ENCODE results near the gene BAHCC1.
"Not testable (repeated sequence)": the region's sequence is repeated elsewhere in the genome, so short reads cannot be mapped to it uniquely, and the experiment has no call there.

Gene BAHCC1

GRCh38 chr17:81414756-81415516 is 19.7 kb downstream of the BAHCC1 start:
- no peak for DNase-seq

DNA sequence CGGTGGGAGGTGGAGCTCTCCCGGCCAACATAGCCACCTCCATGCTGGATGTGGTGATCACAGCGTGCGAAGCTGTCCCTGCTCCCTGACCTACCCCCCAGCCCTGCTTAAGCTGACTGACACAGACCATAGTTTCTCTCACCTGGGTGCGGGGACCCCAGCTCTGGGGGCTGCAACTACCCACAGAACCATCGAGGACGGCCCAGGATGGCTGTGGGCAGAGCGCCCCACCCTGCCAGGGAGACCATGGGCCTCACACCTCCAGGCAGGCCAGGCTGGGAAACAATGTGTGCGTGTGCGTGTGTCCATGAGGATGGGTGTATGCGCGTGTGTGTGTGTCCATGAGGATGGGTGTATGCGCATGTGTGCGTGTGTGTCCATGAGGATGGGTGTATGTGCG is 20.4 kb downstream of the BAHCC1 start:
- no peak for DNase-seq

DNA sequence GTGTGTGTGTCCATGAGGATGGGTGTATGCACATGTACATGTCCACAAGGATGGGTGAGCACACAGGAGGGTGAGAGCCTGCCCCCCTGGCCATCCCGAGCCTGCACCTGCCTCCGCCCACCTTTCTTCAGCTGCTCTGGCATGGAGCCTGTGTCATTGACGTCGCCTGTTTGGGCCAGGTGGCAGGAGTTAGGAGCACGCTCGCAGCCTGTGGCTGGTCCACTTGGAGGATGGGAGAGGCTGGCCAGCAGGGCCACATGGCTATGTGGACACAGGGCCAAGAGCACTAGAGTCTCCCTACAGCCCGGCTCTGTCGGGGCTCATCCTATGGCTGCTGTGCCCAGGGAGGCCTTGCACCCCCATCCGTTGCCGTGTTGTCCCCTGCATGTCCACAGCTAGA is 21.4 kb downstream of the BAHCC1 start:
- no peak for DNase-seq

DNA sequence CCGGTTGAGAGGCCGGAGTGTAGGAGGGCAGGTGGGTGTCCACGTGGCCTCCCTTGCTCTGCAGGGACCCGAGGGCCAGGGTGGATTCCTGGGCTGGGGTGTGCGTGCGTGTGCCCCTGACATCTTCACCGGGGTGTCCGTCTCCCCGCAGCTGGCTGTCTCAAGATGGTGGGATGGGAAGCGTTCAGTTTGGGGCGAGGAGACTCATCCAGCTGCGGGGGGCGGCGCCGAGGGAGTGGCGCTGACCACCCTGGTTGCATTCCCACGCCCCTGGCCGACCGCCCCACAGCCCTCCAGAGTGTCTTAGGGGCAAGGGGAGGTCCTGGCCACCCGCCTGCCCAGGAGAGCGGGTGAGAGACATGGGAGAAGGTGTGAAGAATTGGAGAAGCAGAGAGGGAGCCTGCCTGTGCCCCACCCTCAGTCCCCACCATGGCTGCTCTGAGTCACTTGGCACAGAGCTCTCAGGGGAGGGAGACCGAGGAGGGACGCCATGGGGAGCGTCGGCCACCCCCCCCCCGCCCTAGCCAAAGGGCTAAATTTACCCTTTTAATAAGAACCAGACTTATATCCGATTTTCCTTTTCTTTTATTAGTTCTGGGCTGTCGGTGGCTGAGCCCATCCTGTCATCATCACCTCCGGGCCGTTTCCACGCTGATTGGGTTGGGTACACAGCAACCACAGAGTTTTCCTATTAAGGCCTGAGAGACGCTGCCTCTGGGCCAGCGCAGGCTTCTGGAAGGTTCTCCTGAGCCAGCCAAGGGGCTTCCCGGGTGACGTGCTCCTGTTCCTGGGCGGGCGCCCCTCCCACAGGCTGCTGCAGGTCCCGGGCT is 22.0 kb downstream of the BAHCC1 start:
- no peak for DNase-seq

- no peak for DNase-seq
These were observed 22.8 kb downstream of the BAHCC1 start for GRCh38 chr17:81417879-81418709.

- DNase-seq: no peak
These were observed 23.6 kb downstream of the BAHCC1 start for GRCh38 chr17:81418710-81419318.

- DNase-seq: no peak
These were observed 24.1 kb downstream of the BAHCC1 start for GRCh38 chr17:81419319-81419885.

- no peak for DNase-seq
These were observed 24.9 kb downstream of the BAHCC1 start for GRCh38 chr17:81419886-81420768.

DNA sequence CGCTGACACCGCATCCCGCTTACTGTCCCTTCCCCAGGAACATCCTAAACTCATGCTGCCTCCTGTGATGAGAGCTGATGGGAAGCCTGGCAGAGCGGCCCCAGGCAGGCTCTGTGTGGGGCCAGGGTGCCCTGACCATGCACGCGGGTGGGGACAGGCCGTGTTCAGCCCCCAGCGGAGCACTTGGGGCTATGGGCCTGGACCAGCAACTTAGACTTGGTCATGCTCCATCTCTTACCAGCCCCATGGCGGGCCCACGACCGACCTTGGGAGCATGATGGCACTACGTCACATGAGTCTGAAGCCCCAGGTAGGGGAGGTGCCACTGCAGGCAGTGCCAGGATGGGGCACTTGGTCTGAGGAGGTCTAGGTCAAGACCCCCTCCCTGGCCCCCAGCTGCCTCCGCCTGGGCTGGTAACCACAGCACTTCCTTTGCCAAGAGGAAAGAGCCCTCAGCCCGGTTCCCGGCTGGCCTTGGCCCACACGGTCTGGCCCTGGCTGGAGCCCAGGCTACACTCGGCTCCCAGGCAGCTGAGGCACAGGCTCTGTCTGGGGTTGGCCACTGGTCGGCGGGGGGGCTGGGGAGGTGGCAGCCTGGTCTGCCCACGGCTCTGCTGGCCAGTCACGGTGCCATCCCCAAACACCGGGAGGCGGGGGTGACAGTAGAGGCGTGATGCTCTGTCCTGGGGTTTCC is 25.7 kb downstream of the BAHCC1 start:
- DNase-seq: no peak

- no peak for DNase-seq
These were observed 27.8 kb downstream of the BAHCC1 start for GRCh38 chr17:81422776-81423697.

DNA sequence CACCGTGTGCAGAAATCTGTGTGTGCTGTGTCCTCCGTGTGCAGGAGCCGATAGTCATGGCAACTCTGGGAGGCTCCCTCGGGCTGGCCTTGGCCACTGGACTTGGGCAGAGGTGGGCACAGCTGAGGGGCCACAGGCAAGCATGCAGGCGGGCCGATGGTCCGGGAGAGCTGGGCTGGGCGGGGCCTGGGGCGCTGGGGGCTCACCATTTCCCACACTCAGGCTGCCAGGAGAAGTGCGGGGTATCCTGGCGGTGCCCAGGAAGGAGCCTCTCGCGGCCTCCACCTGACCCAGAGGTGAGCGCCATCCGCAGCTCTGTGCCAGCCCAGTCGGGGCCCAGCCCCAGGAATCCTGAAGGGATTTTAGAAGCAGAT is 28.4 kb downstream of the BAHCC1 start:
- DNase-seq: no peak

GRCh38 chr17:81424151-81425017 is 29.1 kb downstream of the BAHCC1 start:
- no peak for DNase-seq

DNA sequence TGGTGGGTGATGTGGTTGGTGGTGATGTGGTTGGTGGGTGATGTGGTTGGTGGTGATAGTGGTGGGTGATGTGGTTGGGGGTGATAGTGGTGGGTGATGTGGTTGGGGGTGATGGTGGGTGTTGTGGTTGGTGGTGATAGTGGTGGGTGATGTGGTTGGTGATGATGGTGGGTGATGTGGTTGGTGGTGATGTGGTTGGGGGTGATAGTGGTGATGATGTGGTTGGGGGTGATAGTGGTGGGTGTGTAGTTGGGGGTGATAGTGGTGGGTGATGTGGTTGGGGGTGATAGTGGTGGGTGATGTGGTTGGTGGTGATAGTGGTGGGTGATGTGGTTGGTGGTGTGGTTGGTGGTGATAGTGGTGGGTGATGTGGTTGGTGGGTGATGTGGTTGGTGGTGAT is 29.8 kb downstream of the BAHCC1 start:
- not testable (repeated sequence) for DNase-seq

DNA sequence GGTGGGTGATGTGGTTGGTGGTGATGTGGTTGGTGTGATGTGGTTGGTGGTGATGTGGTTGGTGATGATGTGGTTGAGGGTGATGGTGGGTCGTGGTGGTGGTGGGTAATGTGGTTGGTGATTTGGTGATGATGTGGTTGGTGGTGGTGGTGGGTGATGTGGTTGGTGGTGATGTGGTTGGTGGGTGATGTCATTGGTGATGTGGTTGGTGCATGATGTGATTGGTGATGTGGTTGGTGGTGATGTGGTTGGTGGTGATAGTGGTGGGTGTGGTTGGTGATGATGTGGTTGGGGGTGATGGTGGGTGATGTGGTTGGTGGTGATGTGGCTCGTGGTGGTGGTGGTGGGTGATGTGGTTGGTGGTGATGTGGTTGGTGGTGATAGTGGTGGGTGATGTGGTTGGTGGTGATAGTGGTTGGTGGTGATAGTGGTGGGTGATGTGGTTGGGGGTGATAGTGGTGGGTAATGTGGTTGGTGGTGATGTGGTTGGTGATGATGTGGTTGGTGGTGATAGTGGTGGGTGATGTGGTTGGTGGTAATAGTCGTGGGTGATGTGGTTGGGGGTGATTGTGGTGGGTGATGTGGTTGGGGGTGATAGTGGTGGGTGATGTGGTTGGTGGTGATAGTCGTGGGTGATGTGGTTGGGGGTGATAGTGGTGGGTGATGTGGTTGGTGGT is 30.6 kb downstream of the BAHCC1 start:
- DNase-seq: not testable (repeated sequence)

DNA sequence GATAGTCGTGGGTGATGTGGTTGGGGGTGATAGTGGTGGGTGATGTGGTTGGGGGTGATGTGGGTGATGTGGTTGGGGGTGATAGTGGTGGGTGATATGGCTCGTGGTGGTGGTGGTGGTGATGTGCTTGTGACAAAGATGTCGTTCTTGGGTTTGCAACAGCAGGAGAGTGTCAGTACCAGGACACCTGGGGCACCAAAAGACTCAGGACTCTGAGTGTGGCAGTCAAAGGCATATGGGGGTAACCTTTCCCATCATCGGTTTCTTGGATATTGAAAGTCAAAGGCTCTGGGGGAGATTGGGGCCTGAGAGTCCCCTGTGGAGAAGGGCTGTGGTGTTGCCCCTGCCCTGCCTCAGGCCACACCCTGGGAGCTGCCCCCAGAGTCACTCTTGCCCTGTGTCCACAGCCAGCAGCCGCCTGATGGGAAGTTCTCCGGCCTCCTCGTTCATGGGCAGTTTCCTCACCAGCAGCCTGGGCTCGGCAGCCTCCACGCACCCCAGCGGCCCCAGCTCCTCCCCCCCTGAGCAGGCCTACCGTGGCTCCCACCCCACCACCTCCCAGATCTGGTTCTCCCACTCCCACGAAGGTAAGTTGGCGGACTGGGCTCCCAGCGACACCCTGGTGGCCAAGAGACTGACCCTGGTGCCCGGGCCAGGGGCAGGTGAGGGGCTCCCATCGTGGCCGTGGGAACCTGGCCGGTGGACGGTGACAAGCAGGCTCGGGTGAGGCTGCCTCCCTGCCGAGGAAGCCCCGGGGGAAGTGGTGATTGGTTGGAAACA is 31.3 kb downstream of the BAHCC1 start:
- no peak for DNase-seq

- DNase-seq: no peak
These were observed 32.2 kb downstream of the BAHCC1 start for GRCh38 chr17:81427173-81428120.

Data from CD4-positive, alpha-beta T cell treated with Interleukin-12 subunit alpha and Interleukin-12 subunit beta, for 1 hour (primary cell).